PC-9 (cell line): ENCODE results near the gene GPR26.

Experiments used
- CTCF ChIP-seq: fragments of 200-600 bp; sonication (generic); conservative IDR thresholded peaks from 2 replicates; pipeline ENCODE4 v1.6.1; 2017; ENCODE audit warnings: mixed run types, antibody characterized with exemption, mild to moderate bottlenecking, moderate library complexity
- EZH2 ChIP-seq: fragments of 200-600 bp; sonication (generic); IDR thresholded peaks from 2 replicates; pipeline ENCODE4 v1.8.0; 2017; ENCODE audit warnings: antibody characterized with exemption, low read depth

GRCh38 chr10:123649676-123650075 lies 16.5 kb upstream of the GPR26 start:
- TF ChIP-seq CTCF (no peak), EZH2 (no peak)
